Activated CD4-positive, alpha-beta T cell treated with anti-CD3 and anti-CD28 coated beads for 24 hours (primary cell): ENCODE results near the gene MYH11.
"Not testable (repeated sequence)": the region's sequence is repeated elsewhere in the genome, so short reads cannot be mapped to it uniquely, and the experiment has no call there.

Experiments used
- DNase-seq, 2 donors: peaks; one replicate each; pipeline ENCODE4 v3.0.0-alpha.2; 2020; ENCODE audit warnings: low read depth in 2 of 2

The MYH11 gene

GRCh38 chr16:15810949-15811348, 45.9 kb downstream of the MYH11 start:
- DNase-seq: no peak

GRCh38 chr16:15810411-15810810, 46.4 kb downstream of the MYH11 start:
- DNase-seq: no peak

GRCh38 chr16:15809297-15809696, 47.5 kb downstream of the MYH11 start:
- DNase-seq: not testable (repeated sequence)

GRCh38 chr16:15808071-15808470, 48.8 kb downstream of the MYH11 start:
- no peak for DNase-seq

GRCh38 chr16:15807603-15808009, 49.2 kb downstream of the MYH11 start:
- DNase-seq: no peak

GRCh38 chr16:15803618-15804017, 53.2 kb downstream of the MYH11 start:
- no peak for DNase-seq

- DNase-seq: no peak
Measured at GRCh38 chr16:15799851-15800495, 56.9 kb downstream of the MYH11 start.

- no peak for DNase-seq
Measured at GRCh38 chr16:15798671-15799070, 58.2 kb downstream of the MYH11 start.

- DNase-seq: no peak
Measured at GRCh38 chr16:15796885-15797284, 59.9 kb downstream of the MYH11 start.

- DNase-seq: no peak
Measured at GRCh38 chr16:15795615-15796014, 61.2 kb downstream of the MYH11 start.

- DNase-seq: no peak
Measured at GRCh38 chr16:15792563-15792971, 64.3 kb downstream of the MYH11 start.

GRCh38 chr16:15790458-15790857, 66.4 kb downstream of the MYH11 start:
- no peak for DNase-seq

- DNase-seq: not testable (repeated sequence)
Measured at GRCh38 chr16:15789816-15790215, 67.0 kb downstream of the MYH11 start.

- no peak for DNase-seq
Measured at GRCh38 chr16:15788846-15789239, 68.0 kb downstream of the MYH11 start.

GRCh38 chr16:15786501-15786900, 70.3 kb downstream of the MYH11 start:
- no peak for DNase-seq

- DNase-seq: no peak
Measured at GRCh38 chr16:15785386-15786059, 71.3 kb downstream of the MYH11 start.

- DNase-seq: no peak
Measured at GRCh38 chr16:15783985-15784384, 72.8 kb downstream of the MYH11 start.

- no peak for DNase-seq
Measured at GRCh38 chr16:15782573-15783365, 74.1 kb downstream of the MYH11 start.

- DNase-seq: no peak
Measured at GRCh38 chr16:15781650-15782049, 75.2 kb downstream of the MYH11 start.

GRCh38 chr16:15780805-15781204, 76.0 kb downstream of the MYH11 start:
- no peak for DNase-seq

GRCh38 chr16:15779664-15780351, 77.0 kb downstream of the MYH11 start:
- DNase-seq: no peak

- DNase-seq: no peak
Measured at GRCh38 chr16:15778999-15779614, 77.7 kb downstream of the MYH11 start.
